Activated CD8-positive, alpha-beta T cell treated with anti-CD3 and anti-CD28 coated beads, Interleukin-2, amount 10 ng/mL, durations not matched to agents 7 days and 5 days (primary cell): ENCODE results near the gene SLC25A27. TPM values are rescaled to one million over a fixed set of nuclear protein-coding genes. Genes with fewer than 3 reads are reported as not detected.

Experiments
- ATAC-seq: fragments of 150-1000 bp; cut with Tn5 transposase; one replicate; pipeline ENCODE4 v1.10.0; 2021; ENCODE audit warnings: moderate library complexity
- CTCF ChIA-PET: fragments of 350-600 bp; sonication (Branson Sonifier 250); formaldehyde crosslinking; loops from one replicate; lab custom pipeline; 2021; ENCODE audit warnings: antibody characterized with exemption; lab: Charles Lee
- POLR2A ChIA-PET: fragments of 350-600 bp; sonication (Branson Sonifier 250); formaldehyde crosslinking; loops from one replicate; lab custom pipeline; 2021; ENCODE audit warnings: antibody characterized with exemption; lab: Charles Lee
- DNase-seq: peaks from one replicate; pipeline ENCODE4 v3.0.0-alpha.2; 2020
- H3K27ac Mint-ChIP-seq: one replicate; pipeline ENCODE4 v1.8.0; 2021; ENCODE audit warnings: mild to moderate bottlenecking, mixed read lengths
- H3K27me3 Mint-ChIP-seq: one replicate; pipeline ENCODE4 v1.8.0; 2021; ENCODE audit warnings: low read depth, mixed read lengths
- H3K36me3 Mint-ChIP-seq: one replicate; pipeline ENCODE4 v1.8.0; 2021; ENCODE audit warnings: low read depth, mixed read lengths
- H3K4me1 Mint-ChIP-seq: one replicate; pipeline ENCODE4 v1.8.0; 2021; ENCODE audit warnings: low read depth, mixed read lengths
- H3K4me3 Mint-ChIP-seq: one replicate; pipeline ENCODE4 v1.8.0; 2021; ENCODE audit warnings: mild to moderate bottlenecking, mixed read lengths
- H3K9me3 Mint-ChIP-seq: one replicate; pipeline ENCODE4 v1.8.0; 2022; ENCODE audit warnings: mixed read lengths; ENCODE audit not compliant: insufficient read depth
- total RNA-seq, 2 experiments: library from RNA; stranded (reverse); gene quantifications; one replicate each; pipeline ENCODE4 v1.2.3, GENCODE V29; 2021

SLC25A27 gene
- total RNA-seq, 2 experiments from 2014 or later, result not detected

GRCh38 chr6:46688966-46689335 lies 36.2 kb downstream of the SLC25A27 start:
- Mint-ChIP-seq H3K36me3 (no peaks in the 10 kb centered on the region), H3K27me3 (peaks cover 2% of the 10 kb centered on the region)
- no peak for ATAC-seq

GRCh38 chr6:46689657-46690056 lies 36.9 kb downstream of the SLC25A27 start:
- H3K4me3 Mint-ChIP-seq, result no peak overlapping the region
- H3K27ac Mint-ChIP-seq, result no peak overlapping the region
- no peaks in the 10 kb centered on the region for H3K36me3 Mint-ChIP-seq
- no peak for ATAC-seq
- no peak for DNase-seq
- no peaks in the 10 kb centered on the region for H3K4me1 Mint-ChIP-seq
- no peaks in the 10 kb centered on the region for H3K9me3 Mint-ChIP-seq
- H3K27me3 Mint-ChIP-seq, result peaks cover 2% of the 10 kb centered on the region
- ChIA-PET CTCF (no interaction called here), POLR2A (no interaction called here)

More at GRCh38 chr6:46688966-46689335, 36.2 kb downstream of the SLC25A27 start:
- Mint-ChIP-seq H3K9me3 (no peaks in the 10 kb centered on the region), H3K27ac (no peak overlapping the region), H3K4me1 (no peaks in the 10 kb centered on the region), H3K4me3 (no peak overlapping the region)
- ChIA-PET CTCF (no interaction called here), POLR2A (no interaction called here)
- no peak for DNase-seq

GRCh38 chr6:46690141-46690755 lies 37.5 kb downstream of the SLC25A27 start:
- no peaks in the 10 kb centered on the region for H3K36me3 Mint-ChIP-seq
- DNase-seq (no peak), ATAC-seq (no peak)
- H3K4me3 Mint-ChIP-seq, result no peak overlapping the region
- H3K27ac Mint-ChIP-seq, result no peak overlapping the region
- ChIA-PET POLR2A (no interaction called here), CTCF (no interaction called here)
- H3K27me3 Mint-ChIP-seq, result peaks cover 2% of the 10 kb centered on the region
- H3K9me3 Mint-ChIP-seq, result no peaks in the 10 kb centered on the region
- no peaks in the 10 kb centered on the region for H3K4me1 Mint-ChIP-seq

DNA sequence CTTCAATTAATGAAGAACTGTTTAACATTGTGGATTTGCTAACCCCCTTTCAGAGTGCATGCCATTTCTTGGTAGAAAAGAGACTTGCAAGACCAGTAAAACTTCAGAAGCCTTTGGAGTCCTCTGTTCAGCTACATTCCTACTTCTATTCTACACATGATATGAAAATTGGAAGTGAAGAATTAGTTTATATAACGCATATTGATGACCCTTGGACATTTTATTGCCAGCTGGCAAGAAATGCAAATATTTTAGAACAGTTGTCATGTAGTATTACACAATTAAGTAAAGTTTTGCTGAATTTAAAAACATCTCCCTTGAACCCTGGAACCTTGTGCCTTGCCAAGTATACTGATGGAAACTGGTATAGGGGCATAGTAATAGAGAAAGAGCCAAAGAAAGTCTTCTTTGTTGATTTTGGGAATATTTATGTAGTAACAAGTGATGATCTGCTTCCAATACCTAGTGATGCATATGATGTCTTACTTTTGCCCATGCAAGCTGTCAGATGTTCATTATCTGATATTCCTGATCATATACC lies 38.2 kb downstream of the SLC25A27 start:
- no peaks in the 10 kb centered on the region for H3K9me3 Mint-ChIP-seq
- ATAC-seq (no peak), DNase-seq (no peak)
- no peaks in the 10 kb centered on the region for H3K4me1 Mint-ChIP-seq
- H3K27ac Mint-ChIP-seq, result no peak overlapping the region
- CTCF ChIA-PET, result interaction anchor here (1.0 kb wide), 1 partner anchor 17 kb away, joined by 3 read pairs; no protein-coding TSS in a partner anchor
- POLR2A ChIA-PET, result no interaction called here
- no peak overlapping the region for H3K4me3 Mint-ChIP-seq
- H3K36me3 Mint-ChIP-seq, result no peaks in the 10 kb centered on the region
- peaks cover 3% of the 10 kb centered on the region for H3K27me3 Mint-ChIP-seq

- no peak for DNase-seq
- Mint-ChIP-seq H3K27me3 (peaks cover 11% of the 10 kb centered on the region), H3K4me3 (no peak overlapping the region), H3K9me3 (no peaks in the 10 kb centered on the region), H3K27ac (no peak overlapping the region), H3K36me3 (no peaks in the 10 kb centered on the region), H3K4me1 (no peaks in the 10 kb centered on the region)
- ATAC-seq, result no peak
- CTCF ChIA-PET, result interaction anchor here (0.6 kb wide), 1 partner anchor 192 kb away, joined by 3 read pairs; no protein-coding TSS in a partner anchor
- POLR2A ChIA-PET, result no interaction called here
These were observed 47.2 kb downstream of the SLC25A27 start for GRCh38 chr6:46699970-46700369.

- no peak overlapping the region for H3K4me3 Mint-ChIP-seq
- no peak for ATAC-seq
- H3K27me3 Mint-ChIP-seq, result peaks cover 13% of the 10 kb centered on the region
- H3K27ac Mint-ChIP-seq, result no peak overlapping the region
- no peak for DNase-seq
- H3K4me1 Mint-ChIP-seq, result no peaks in the 10 kb centered on the region
- CTCF ChIA-PET, result no interaction called here
- H3K36me3 Mint-ChIP-seq, result no peaks in the 10 kb centered on the region
- POLR2A ChIA-PET, result no interaction called here
- no peaks in the 10 kb centered on the region for H3K9me3 Mint-ChIP-seq
These were observed 51.8 kb downstream of the SLC25A27 start for GRCh38 chr6:46704562-46704961.

GRCh38 chr6:46706464-46706863 lies 53.7 kb downstream of the SLC25A27 start:
- Mint-ChIP-seq H3K27me3 (peaks cover 14% of the 10 kb centered on the region), H3K36me3 (no peaks in the 10 kb centered on the region), H3K4me1 (no peaks in the 10 kb centered on the region), H3K4me3 (no peak overlapping the region), H3K9me3 (no peaks in the 10 kb centered on the region), H3K27ac (no peak overlapping the region)
- POLR2A ChIA-PET, result no interaction called here
- ATAC-seq (no peak), DNase-seq (no peak)
- CTCF ChIA-PET, result no interaction called here

DNA sequence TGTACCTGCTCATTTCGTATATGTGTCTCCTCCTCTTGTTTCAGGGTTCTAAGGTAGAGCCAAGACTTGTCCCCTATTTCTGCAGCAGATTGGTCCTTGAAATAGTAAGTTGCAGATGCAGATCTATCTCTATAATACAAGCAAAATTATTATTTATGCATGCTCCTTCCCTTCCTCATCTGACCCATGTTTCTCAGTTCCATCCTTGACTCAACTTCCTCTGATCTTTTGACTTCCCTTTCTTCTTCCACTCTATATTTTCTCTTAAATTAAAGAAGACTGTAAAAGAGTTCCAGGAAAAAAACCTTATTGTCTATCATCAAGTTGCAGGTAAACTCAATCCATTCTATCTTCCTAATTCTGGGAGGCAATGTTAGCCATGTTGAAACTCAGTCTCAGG lies 58.7 kb downstream of the SLC25A27 start:
- POLR2A ChIA-PET, result no interaction called here

GRCh38 chr6:46715141-46715540 lies 62.4 kb downstream of the SLC25A27 start:
- peaks cover 6% of the 10 kb centered on the region for H3K27me3 Mint-ChIP-seq
- ATAC-seq (no peak), DNase-seq (no peak)
- H3K27ac Mint-ChIP-seq, result no peak overlapping the region
- no peaks in the 10 kb centered on the region for H3K4me1 Mint-ChIP-seq
- CTCF ChIA-PET, result no interaction called here
- no peak overlapping the region for H3K4me3 Mint-ChIP-seq
- POLR2A ChIA-PET, result no interaction called here
- H3K36me3 Mint-ChIP-seq, result no peaks in the 10 kb centered on the region
- H3K9me3 Mint-ChIP-seq, result no peaks in the 10 kb centered on the region

More for the DNA sequence above, 58.7 kb downstream of the SLC25A27 start:
- H3K4me3 Mint-ChIP-seq, result no peak overlapping the region
- ATAC-seq, result no peak
- no peak overlapping the region for H3K27ac Mint-ChIP-seq
- DNase-seq, result no peak
- H3K27me3 Mint-ChIP-seq, result peaks cover 2% of the 10 kb centered on the region
- H3K36me3 Mint-ChIP-seq, result no peaks in the 10 kb centered on the region
- no peaks in the 10 kb centered on the region for H3K4me1 Mint-ChIP-seq
- CTCF ChIA-PET, result no interaction called here
- no peaks in the 10 kb centered on the region for H3K9me3 Mint-ChIP-seq

GRCh38 chr6:46719099-46719498 lies 66.3 kb downstream of the SLC25A27 start:
- Mint-ChIP-seq H3K27me3 (peaks cover 12% of the 10 kb centered on the region), H3K27ac (no peak overlapping the region), H3K4me3 (no peak overlapping the region), H3K9me3 (no peaks in the 10 kb centered on the region), H3K36me3 (no peaks in the 10 kb centered on the region), H3K4me1 (no peaks in the 10 kb centered on the region)
- ATAC-seq (no peak), DNase-seq (no peak)
- CTCF ChIA-PET, result interaction anchor here (0.7 kb wide), 1 partner anchor 84 kb away, joined by 3 read pairs; no protein-coding TSS in a partner anchor
- POLR2A ChIA-PET, result no interaction called here

DNA sequence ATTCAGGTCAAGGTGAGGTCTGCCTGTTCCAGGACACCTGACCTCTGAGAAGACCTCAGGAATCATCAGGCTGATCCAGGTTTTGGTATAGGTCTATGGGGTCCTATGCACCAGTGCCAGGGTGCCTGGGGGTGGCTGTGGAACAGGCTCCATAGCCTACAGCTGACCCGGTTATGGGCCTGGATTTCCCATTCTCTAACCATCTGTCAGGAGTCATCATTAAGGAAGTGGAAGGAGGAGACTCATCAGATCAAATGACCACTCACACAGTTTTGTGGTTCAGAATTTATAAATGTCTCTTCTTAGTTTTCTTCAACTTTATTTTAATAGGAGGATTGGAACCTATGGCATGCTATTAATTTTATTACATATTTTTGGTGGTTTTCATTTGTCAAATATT lies 67.6 kb downstream of the SLC25A27 start:
- CTCF ChIA-PET, result no interaction called here

More for the DNA sequence above, 67.6 kb downstream of the SLC25A27 start:
- DNase-seq (no peak), ATAC-seq (no peak)
- H3K9me3 Mint-ChIP-seq, result no peaks in the 10 kb centered on the region
- H3K36me3 Mint-ChIP-seq, result no peaks in the 10 kb centered on the region
- no peak overlapping the region for H3K4me3 Mint-ChIP-seq
- peaks cover 12% of the 10 kb centered on the region for H3K27me3 Mint-ChIP-seq
- POLR2A ChIA-PET, result no interaction called here
- no peak overlapping the region for H3K27ac Mint-ChIP-seq
- no peaks in the 10 kb centered on the region for H3K4me1 Mint-ChIP-seq
